Measurements from ENCODE around the gene COMT. TPM values are rescaled to one million over a fixed set of nuclear protein-coding genes. Genes with fewer than 3 reads are reported as not detected.

Gene COMT
- total RNA-seq, 4 donors from 2014 or later, result 89.1 to 149 (median 138) TPM

GRCh38 chr22:19959043-19959586 is 17.5 kb downstream of the COMT start:
- Histone ChIP-seq H3K4me3 (peak overlapping the region in 3 of 4 donors; percentile 3 to 40 (median 38)), H3K4me1 (peaks cover 0 to 36% (median 4%) of the 10 kb centered on the region in 4 donors), H3K27me3 (no peaks in the 10 kb centered on the region)

GRCh38 chr22:19959587-19960490 is 18.3 kb downstream of the COMT start:
- H3K27ac ChIP-seq, result peak overlapping the region in 1 of 4 donors; percentile 22
- H3K9me3 ChIP-seq, result no peaks in the 10 kb centered on the region
- H3K4me3 ChIP-seq, result peak overlapping the region in 3 of 4 donors; percentile 3 to 40 (median 38)
- peaks cover 0 to 36% (median 4%) of the 10 kb centered on the region in 4 donors for H3K4me1 ChIP-seq
- peaks cover 0 to 7% (median 0%) of the 10 kb centered on the region in 3 donors for H3K36me3 ChIP-seq
- TF ChIP-seq CTCF (IDR thresholded peaks at IDR 0.05) (no peak), POLR2A (IDR thresholded peaks at IDR 0.05) (no peak)
- H3K27me3 ChIP-seq, result no peaks in the 10 kb centered on the region
- no peak for DNase-seq

More at GRCh38 chr22:19959043-19959586, 17.5 kb downstream of the COMT start:
- Histone ChIP-seq H3K9me3 (no peaks in the 10 kb centered on the region), H3K27ac (peak overlapping the region in 1 of 4 donors; percentile 22), H3K36me3 (no peaks in the 10 kb centered on the region)
- TF ChIP-seq POLR2A (IDR thresholded peaks at IDR 0.05) (no peak), CTCF (IDR thresholded peaks at IDR 0.05) (no peak)
- DNase-seq, result peak; percentile 30 to 82 (median 78)

GRCh38 chr22:19960491-19961200 is 19.1 kb downstream of the COMT start:
- Histone ChIP-seq H3K36me3 (peaks cover 0 to 15% (median 0%) of the 10 kb centered on the region in 3 donors), H3K27me3 (no peaks in the 10 kb centered on the region), H3K9me3 (no peaks in the 10 kb centered on the region), H3K4me1 (peaks cover 0 to 36% (median 4%) of the 10 kb centered on the region in 4 donors), H3K27ac (no peak overlapping the region), H3K4me3 (no peak overlapping the region)
- DNase-seq, result no peak
- no peak for TF ChIP-seq CTCF (IDR thresholded peaks at IDR 0.05)
- TF ChIP-seq POLR2A (IDR thresholded peaks at IDR 0.05), result no peak

- DNase-seq, result no peak
- Histone ChIP-seq H3K4me1 (peaks cover 0 to 36% (median 4%) of the 10 kb centered on the region in 4 donors), H3K4me3 (no peak overlapping the region), H3K36me3 (peaks cover 0 to 21% (median 0%) of the 10 kb centered on the region in 3 donors), H3K27ac (no peak overlapping the region), H3K9me3 (no peaks in the 10 kb centered on the region), H3K27me3 (no peaks in the 10 kb centered on the region)
- TF ChIP-seq CTCF (IDR thresholded peaks at IDR 0.05), result no peak
- no peak for TF ChIP-seq POLR2A (IDR thresholded peaks at IDR 0.05)
These were observed 19.6 kb downstream of the COMT start for GRCh38 chr22:19961201-19961580.

GRCh38 chr22:19961868-19962245 is 20.3 kb downstream of the COMT start:
- peak overlapping the region in 2 of 4 donors; percentile 79 to 95 for H3K27ac ChIP-seq
- H3K4me3 ChIP-seq, result no peak overlapping the region
- H3K9me3 ChIP-seq, result no peaks in the 10 kb centered on the region
- DNase-seq, result no peak
- peaks cover 0 to 36% (median 4%) of the 10 kb centered on the region in 4 donors for H3K4me1 ChIP-seq
- peaks cover 0 to 27% (median 0%) of the 10 kb centered on the region in 3 donors for H3K36me3 ChIP-seq
- no peaks in the 10 kb centered on the region for H3K27me3 ChIP-seq
- TF ChIP-seq POLR2A (IDR thresholded peaks at IDR 0.05) (no peak), CTCF (IDR thresholded peaks at IDR 0.05) (no peak)

Measured in Peyer's patch (tissue), 4 donors.